Stimulated activated CD4-positive, alpha-beta T cell treated with anti-CD3 and anti-CD28 coated beads, Interleukin-4, amount 100 ng/mL, for 4 hours (primary cell): Measurements from ENCODE around the gene KDM3A.

ENCODE experiments used
- DNase-seq, 2 experiments: peaks; one replicate each; pipeline ENCODE4 v3.0.0-alpha.2; 2020

Gene KDM3A

DNA sequence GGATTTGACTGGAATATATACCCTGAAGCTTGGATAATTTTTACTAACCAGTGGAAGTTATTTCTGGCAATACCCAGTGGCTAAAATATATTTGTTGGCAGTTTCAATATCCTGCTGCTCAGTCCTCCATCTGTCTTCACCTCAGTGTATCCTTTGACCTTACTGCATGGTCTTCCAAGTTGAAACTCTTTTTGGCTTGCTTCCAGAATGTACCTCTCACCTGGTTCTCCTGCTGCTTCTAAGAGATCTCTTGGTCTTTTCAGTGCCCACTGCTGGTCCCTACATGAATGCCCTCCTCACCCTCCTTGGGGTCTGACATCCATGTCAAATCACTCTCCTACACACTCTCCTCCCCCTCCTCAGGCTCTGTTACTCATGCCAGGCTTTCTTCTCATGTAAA is 4.8 kb upstream of the KDM3A start:
- DNase-seq = no peak

DNA sequence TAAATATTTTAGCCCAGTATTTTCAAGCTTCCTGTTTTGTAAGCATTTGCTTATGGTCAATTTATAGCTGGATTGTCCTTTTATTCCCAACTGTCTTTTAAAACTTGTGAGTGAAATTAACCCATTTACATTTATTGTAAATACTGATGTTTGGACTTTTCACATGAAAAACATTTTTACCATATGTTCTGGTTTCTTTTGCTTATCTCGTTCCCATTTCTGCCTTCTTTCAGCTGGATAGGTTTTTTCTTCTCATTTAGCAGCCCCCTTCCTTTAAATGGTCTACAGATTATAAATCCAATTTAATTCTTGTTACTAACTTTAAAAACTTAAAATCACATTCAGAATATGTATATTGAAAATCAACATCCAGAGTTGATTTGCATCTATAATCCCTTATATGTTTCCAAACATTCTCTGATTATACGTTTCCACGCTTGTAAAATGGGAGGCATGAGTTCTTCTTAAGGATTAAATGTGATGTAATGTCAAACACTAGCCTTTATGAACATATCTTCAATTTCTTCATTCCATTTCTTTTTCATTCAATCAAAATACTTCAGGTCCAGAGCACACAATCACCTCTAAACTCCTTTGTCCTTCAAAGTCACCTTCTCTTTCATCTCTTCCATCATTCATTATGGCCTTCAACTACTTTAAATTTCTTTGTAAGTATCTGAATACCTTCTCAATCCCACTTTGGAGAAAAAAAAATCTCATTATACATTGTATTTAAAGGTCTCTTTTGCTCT is 1.1 kb upstream of the KDM3A start:
- no peak for DNase-seq

DNA sequence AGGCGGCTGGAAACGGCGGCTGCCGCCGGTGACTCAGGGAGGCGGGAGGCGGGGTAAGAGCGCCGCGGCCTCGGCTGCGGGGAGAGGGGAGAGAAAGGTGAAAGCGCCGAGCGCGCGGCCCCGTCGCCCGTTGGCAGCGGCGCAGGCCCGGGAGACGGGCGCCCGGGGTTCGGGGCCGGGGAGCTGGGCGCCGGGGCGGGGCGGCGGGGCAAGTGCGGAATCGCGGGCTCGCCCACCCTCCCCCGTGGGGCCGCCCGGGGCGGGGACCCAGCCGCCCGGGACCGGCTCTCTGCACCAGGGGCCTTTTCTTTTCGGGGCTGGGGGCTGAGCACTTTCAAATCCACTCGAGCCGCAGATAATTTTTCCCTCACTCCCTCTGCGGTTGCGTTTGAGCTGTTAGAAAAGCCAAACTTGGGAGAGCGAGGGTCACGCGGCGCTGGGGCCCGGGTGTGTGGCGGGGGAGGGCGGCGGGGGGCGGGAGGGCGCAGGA is 266 bp downstream of the KDM3A start:
- no peak for DNase-seq

DNA sequence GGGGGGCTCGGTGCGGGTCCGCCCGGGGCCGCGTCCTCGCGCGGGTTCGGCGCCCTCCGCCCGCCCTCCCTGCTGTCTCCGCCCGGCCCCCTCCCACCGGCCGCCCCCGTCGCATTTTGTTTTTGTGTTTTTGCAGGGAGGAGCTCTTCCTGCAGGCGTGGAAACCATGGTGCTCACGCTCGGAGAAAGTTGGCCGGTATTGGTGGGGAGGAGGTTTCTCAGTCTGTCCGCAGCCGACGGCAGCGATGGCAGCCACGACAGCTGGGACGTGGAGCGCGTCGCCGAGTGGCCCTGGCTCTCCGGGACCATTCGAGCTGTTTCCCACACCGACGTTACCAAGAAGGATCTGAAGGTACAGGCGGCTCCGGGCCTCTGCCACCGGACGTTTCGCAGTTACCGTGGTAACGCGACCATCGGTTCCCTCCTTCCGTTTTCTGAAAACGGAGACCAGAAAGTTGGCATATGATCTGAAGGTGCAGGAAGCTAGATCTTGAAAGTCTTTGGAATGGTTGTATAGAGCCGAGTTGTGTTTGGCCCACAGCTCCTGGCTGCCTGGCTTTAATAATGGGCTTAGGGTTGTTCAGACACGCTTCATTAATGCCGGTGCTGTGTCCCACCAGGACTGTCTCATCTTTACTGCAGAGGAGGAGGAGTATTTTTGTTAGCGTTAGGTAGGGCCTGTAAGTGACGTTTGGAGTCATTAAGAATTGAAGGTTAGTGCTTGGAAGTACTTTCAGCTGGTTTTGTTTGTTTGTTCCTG is 891 bp downstream of the KDM3A start:
- DNase-seq = peak; percentile 54 to 67

DNA sequence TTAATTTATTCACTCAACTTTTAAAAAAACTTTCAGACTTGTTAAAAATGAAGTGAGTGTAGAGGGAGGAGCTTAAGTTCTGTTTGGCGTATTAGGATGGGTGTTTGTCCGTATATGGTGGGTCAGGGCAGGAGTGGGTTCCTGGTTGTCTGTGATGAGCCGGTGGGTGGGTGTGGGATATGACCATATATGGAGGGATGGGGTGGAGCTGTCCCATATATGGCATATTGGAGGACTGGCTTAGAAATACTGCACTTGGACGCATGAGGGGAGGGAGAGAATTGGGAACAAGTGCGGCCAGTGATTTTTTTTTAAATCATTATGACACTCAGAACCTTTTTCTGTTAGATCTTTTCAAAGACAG is 1.5 kb downstream of the KDM3A start:
- DNase-seq = peak; percentile 50 to 77

DNA sequence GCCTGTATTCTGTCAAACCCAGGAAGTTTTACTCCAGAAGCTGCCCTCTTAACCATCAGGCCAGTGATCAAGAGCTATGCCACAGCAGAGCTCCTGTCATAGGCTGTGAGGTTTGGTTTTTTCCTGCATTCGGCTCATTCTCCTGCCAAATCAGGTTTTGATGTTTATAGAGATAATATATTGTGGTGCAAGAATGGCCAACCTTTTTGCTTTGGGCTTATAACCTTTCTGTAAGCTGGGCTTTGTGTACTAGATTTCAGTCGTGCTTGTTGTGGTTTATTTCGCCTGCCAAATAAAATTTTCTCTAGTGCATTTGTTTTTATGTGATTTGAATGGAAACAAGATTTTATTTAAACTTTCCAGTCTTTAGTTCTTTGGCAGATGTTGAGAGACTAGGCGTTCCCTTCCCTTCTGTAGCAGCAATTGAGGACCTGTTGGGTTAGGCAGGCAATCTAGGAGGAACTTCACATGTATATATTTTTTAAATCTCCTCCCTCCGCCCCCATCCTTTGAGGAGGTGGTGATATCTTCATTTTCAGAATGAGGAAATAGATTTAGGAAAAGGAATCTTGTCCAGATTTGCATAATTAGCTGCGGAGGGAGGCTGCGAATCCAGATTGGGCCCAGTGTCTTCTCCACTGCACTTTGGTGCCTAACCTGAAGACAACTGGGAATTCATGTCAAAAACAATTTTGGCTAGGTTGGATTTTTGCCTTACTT is 2.6 kb downstream of the KDM3A start:
- DNase-seq = no peak

DNA sequence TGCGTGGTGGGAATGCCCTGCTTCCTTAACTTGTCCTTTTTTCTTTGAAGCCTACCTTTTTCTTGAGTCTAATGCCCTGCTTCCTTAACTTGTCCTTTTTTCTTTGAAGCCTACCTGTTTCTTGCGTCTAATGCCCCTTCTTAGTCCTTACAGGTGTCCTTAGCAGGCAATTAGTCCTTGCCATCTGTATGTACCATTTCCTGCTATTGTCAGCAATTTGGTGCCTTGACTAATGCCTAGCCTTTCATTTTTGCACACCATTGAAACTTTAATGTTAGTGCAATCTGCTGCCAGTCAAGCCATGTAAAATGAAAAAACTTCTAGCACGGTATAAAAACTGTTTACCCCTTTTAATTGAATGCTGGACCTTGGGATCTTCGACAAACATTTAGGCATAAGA is 4.3 kb downstream of the KDM3A start:
- DNase-seq = no peak

DNA sequence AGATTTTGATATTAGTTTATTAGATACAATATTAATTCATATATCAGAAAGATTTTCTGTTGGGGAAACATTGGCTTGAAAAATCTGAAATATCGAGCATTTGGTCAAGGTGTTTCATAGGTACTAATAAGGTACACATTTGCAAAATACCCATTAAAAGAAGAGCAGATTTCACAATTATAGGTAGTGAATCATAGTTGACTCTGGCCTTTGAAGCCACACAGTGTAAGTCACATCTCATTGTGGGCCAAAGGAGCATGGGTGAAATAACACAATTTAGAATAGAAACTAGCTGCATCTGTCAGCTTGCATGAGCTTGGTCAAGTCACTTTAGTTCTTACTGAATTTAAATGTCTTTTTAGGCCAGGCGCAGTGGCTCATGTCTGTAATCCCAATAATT is 4.9 kb downstream of the KDM3A start:
- DNase-seq = no peak

DNA sequence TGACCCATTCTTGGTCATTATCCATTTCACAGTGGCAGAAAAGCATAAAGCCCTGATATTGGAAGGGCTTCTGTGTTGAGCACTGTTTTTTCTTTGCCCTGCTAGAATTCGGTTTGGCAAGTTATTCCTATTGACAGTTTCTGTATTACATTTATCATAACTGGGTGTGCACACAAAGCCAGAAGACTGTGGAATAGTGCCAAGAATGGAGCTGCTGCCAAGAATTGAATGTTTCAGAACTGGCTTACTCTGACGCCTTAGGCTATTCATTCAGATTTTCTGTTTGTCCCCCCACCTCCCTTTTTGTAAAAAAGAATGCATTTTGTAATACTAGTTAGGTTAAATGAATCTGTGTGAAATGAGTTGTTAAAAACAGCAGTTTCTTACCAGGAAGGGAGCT is 12.7 kb downstream of the KDM3A start:
- DNase-seq = no peak

DNA sequence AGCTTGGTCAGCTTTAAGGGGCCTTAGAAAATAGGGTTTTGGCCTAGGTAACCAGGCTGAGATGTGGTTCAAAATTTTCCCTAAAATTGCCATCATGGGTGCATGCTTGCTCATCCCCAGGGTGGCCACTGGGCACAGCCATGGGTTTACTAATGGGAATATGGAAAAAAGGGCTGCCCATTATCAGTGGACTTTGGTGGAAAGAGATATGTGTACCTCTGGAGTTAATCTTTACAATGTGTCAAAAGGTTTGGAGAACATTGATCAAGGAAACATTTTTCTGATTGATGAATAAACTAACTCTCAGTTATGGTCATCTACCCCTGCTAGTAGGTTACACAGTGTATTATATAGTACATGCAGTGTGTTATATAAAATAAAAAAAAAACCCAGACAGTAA is 13.1 kb downstream of the KDM3A start:
- no peak for DNase-seq

DNA sequence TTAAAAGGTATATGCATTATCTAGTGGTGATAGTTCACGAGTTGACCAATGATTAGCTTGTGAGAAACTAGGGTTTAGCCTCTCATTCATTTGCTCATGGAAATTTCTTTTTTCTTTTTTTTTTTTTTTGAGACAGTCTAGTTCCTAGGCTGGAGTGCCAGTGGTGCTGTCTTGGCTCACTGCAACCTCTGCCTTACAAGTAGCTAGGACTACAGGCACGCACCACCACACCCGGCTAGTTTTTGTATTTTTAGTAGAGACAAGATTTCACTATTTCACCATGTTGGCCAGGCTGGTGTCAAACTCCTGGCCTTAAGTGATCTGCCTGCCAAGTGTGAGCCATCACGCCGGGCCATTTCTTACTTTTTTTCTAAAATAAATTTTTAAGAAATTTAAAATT is 14.0 kb downstream of the KDM3A start:
- no peak for DNase-seq

DNA sequence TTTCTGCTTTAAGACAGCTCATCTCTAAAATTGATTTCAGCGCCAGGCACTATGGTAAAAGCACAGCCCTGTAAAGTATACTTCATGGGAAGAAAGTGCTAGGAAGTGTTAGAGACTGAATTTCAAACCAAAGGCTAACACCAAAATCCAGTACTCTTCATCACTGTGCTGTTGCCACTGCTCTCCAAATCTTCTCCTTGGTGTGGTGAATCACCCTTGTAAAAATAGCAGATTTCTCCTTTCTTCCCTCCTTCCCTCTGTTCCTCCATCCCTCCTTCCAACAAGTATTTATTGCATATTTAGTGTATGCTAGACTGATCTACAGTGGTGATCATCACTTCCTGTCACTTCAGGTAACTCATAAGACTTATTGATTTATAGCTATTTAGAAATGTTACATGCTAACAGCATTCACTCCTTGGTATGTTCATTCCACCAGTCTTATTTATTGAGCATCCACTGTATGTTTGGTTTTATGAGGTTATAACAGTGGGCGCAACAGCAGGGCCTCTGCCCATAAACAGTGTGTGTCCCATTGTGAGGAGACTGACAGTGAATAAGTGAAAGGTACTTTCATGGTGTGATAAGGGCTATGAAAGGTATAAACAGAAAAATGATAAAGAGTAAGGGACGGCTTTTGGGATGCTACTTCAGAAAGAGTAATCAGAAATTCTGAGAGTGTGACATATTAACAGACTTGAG is 20.0 kb downstream of the KDM3A start:
- no peak for DNase-seq

DNA sequence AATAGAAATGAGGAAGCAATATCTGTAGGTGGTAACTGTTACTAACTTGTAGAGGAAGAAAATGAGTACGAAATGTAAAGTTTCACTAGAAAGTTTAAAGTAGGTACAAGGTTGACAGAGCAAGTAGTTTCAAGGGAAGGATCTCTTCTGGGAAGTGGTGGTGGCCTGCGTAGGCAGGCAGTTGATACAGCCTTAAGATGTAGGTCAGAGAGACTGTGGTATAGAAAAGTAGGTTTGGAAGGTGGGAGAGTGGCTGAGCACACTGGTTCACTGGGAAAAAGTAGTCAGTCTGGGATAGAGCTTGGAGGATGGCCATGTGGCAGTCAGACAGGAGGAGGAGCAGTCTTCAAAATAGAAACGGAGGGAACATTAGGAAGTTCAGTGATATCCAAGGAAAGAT is 23.5 kb downstream of the KDM3A start:
- DNase-seq = no peak

DNA sequence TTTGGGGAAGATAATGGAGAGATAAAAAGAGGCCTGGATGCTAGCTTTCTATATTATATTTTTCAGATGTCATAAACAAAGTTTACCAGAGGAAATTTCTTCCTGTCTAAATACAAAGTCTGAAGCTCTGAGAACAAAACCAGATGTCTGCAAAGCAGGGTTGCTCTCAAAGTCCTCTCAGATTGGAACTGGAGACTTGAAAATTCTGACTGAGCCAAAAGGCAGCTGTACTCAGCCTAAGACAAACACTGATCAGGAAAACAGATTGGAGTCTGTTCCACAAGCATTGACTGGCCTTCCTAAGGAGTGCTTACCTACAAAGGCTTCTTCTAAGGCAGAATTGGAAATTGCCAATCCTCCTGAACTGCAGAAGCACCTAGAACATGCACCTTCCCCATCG is 25.1 kb downstream of the KDM3A start:
- DNase-seq = no peak

DNA sequence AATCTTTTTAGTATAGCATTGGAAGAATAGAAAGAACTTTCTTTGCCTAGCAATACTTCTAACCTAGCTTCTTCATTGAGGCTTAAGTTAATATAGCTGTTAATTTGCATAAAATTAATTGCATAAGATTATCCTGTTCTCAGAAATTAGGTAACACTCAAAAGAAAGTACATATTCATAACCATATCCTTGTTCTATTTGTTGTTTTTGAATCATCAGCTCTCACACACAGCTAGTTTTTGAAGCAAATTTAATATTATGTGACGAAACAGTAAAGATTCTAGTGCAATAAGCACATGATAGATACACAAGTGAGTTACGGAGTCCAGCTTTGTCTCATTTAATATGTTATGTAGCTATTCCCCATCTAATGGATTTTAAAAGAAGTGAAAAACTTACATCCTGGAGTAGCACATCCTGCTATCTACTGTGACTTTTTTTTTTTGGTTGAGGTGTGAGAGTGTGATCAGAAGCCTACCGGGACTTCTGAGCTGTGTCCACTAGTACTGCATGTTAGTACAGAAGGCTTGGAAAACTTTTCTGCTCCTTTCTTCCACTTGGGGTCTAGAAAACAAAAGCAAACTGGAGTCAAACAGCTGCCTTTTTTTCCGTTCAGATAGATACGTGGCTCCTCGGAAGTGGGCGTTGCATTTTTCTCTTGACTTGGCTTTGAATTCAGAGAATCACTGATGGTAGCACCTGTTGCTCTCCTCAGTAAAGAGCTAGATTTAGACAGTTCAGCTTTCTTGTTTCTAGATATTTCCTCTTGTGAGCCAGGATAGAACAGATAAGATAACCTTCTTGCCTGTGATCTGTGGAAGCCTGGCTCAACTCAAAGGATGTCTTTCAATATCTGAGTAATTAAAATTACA is 27.2 kb downstream of the KDM3A start:
- DNase-seq = peak; percentile 9 to 43

DNA sequence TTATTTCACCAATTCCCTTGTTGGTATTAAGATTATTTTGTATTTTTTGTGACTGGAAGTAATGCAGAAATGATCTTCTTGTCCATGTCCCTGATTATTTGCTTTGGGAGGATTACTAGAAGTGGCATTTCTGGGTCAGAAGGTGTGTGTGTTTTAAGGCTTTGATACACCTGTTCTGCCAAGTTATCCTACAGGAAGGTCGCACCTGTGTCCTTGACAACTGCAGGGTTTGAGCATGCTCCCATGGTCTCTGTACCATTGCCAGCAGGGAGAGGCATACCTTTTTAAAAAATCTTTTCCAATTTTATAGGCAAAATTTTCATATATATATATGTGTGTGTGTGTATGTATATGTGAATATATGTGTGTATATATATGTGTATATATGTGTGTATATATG is 29.7 kb downstream of the KDM3A start:
- DNase-seq = no peak

DNA sequence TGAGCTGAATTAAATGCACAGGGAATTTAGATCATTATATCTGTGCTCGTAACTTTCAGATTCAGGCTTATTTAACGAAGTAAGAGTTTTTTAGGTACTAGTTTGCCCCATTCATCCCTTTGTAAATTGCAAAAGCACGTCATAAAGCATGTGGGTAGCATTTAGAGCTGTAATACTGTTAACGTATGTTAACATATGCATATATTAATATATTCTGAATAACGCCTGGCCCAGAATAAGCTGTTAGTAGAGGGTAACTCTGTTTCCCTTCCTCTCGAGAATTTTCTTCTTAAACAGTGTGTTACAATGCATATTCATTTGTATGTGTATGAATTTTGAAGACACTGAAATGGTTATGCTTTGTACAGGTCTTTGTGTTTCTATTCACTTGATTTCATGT is 30.5 kb downstream of the KDM3A start:
- DNase-seq = no peak

DNA sequence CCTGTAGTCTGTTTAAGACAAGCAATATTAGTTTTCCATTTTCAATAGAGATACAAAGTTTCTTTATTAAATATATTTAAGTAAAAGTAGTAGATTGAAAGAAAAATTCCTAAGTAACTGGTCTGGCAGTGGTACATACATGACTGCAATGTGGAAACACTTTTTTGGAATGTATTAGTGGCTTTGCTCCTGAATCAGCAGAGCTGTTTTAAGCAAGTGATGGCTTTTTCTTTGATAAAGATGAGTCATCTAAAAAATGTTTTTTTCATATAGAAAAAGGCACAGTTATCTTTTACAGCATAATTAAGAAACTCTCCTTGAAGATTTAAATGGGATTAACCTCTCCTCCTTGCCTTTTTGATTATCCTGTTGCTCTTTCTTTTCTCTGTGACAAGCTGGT is 34.9 kb downstream of the KDM3A start:
- no peak for DNase-seq

DNA sequence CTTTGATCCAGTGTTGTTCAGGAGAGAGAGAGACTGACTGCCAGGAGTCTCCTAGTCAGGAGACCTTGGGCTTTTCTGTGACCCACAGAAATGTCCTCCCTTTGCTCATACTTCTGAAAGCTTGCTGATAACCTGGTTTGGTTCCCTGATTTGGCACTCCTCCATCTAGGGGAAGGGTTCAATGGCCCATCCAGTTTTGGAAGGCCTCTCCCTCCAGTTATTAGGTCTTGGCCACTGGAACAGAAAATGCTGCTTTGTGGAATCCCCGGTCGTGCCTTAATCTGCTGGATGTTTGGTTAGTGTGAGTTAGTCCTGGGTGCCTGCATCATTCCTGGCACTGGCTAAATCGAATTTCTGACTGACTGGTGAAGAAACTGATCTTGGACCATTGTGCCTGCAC is 35.7 kb downstream of the KDM3A start:
- DNase-seq = no peak

DNA sequence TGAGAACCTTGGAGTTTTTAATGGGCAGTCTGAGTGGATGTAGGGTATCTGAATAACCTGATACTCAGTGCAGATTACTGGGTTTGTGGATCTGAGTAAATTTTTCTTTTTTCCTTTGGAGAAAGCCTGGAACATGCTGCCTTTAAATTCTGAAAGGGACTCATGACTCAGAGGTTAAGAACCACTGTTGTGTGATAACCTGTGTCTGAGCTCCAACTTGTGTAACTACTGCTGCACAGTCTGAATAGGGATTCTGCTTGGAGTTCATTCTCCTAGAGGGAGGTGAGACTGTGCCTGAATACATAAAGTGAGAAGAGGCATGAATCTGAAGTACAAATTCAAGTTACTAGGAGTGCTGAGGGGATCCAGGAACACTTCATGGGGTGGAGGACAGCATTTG is 36.2 kb downstream of the KDM3A start:
- no peak for DNase-seq

DNA sequence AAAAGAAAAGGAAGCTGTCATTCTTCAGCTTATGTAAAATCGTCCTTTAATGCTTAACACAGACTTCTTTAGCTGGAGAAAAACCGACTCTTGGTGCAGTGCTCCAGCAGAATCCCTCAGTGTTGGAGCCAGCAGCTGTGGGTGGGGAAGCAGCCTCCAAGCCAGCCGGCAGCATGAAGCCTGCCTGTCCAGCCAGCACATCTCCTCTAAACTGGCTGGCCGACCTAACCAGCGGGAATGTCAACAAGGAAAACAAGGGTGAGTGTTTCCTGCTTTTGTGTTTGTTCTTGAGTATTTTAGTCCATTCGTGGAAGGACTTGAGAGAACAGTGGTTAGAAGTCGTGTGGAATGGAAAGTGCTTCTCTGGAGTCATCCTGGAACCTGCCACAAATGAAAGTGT is 38.9 kb downstream of the KDM3A start:
- DNase-seq = no peak

DNA sequence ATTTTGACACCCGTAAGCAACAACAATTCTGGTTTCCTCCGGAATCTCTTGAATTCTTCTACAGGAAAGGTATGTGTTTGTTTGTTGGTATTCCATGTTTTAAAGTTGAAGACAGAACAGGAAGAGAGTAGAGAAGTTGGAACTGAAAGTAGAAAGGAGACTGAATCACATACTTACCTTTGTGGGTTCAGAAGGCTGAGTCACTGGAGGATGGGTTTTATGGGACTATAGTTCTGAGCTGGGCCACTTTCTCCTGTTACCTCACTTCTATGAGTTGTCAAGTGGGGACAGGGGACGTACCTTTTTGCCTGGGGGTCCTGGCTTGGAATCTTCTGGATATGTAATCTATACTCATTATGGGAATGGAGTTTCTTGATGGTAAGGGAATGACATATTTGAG is 40.9 kb downstream of the KDM3A start:
- peak in 1 of 2 experiments; percentile 4 for DNase-seq
